Uterus (tissue), 4 donors: ENCODE measurements around the gene SCNN1B. TPM values are rescaled to one million over a fixed set of nuclear protein-coding genes. Genes with fewer than 3 reads are reported as not detected.
"Not testable (repeated sequence)": the region's sequence is repeated elsewhere in the genome, so short reads cannot be mapped to it uniquely, and the experiment has no call there.

Experiments used
- DNase-seq, 2 donors: peaks; one replicate each; pipeline ENCODE4 v3.0.0-alpha.2; 2019 to 2020
- H3K27ac ChIP-seq, 2 donors: fragments of 200-600 bp; sonication (generic); 1 replicate in 1 of 2; 2 replicates in 1 of 2; pipeline ENCODE4 v1.5.1; 2016 to 2018
- H3K27me3 ChIP-seq, 2 donors: fragments of 200-600 bp; sonication (generic); one replicate each; pipeline ENCODE4 v1.5.1; 2018 to 2019; ENCODE audit warnings: control low read depth in 1 of 2
- H3K36me3 ChIP-seq, 2 donors: fragments of 200-600 bp; sonication (generic); one replicate each; pipeline ENCODE4 v1.5.1; 2019; ENCODE audit warnings: control low read depth in 1 of 2
- H3K4me1 ChIP-seq, 2 donors: fragments of 200-600 bp; sonication (generic); one replicate each; pipeline ENCODE4 v1.5.1; 2018 to 2019; ENCODE audit warnings: control low read depth in 1 of 2
- H3K4me3 ChIP-seq, 2 donors: fragments of 200-600 bp; sonication (generic); 1 replicate in 1 of 2; 2 replicates in 1 of 2; pipeline ENCODE4 v1.5.1; 2018 to 2019; ENCODE audit warnings: mild to moderate bottlenecking in 1 of 2
- H3K9me3 ChIP-seq, 2 donors: fragments of 200-600 bp; sonication (generic); one replicate each; pipeline ENCODE4 v1.5.1; 2019; ENCODE audit warnings: control low read depth in 1 of 2
- POLR2A ChIP-seq, 2 donors: fragments of 450-650 bp; IDR thresholded peaks; one replicate each; pipeline ENCODE4 v1.6.1; 2016; ENCODE audit warnings: antibody characterized with exemption in 2 of 2, mild to moderate bottlenecking in 1 of 2, moderate library complexity in 1 of 2
- intact Hi-C: fragments of 100-400 bp; cut with DNase I; formaldehyde crosslinking; loops from one replicate; pipeline ENCODE4 v1.15.1; 2023; ENCODE audit warnings: low total_unique reads
- total RNA-seq, 4 donors: library from RNA; depleted of rRNA in 3 of 4; stranded (reverse); fragments of >200 nt in 3 of 4; gene quantifications; one replicate each; pipeline versions ENCODE4 v1.1.0 to v1.2.4, GENCODE V29; 2014 to 2023
- TF ChIP-seq, protein P1 (sequence below), 4 experiments: fragments of 200-600 bp in 2 of 4; fragments of 450-650 bp in 2 of 4; sonication (generic) in 2 of 4; IDR thresholded peaks; one replicate each; pipeline ENCODE4 v1.5.1; 2016 to 2019; ENCODE audit warnings: antibody characterized with exemption in 4 of 4, mild to moderate bottlenecking in 2 of 4, moderate library complexity in 1 of 4
- donor health status: DM: yes; HTN: yes; CAD: no.

The SCNN1B gene
- total RNA-seq, 4 donors from 2014 or later, result 0.14 to 9.6 (median 1.9) TPM

GRCh38 chr16:23294260-23294659 lies 7.8 kb upstream of the SCNN1B start:
- Histone ChIP-seq H3K4me1 (no peaks in the 10 kb centered on the region), H3K4me3 (no peak overlapping the region), H3K9me3 (no peaks in the 10 kb centered on the region), H3K27ac (no peak overlapping the region), H3K27me3 (no peaks in the 10 kb centered on the region), H3K36me3 (no peaks in the 10 kb centered on the region)
- intact Hi-C loops, result no loop called here
- DNase-seq, result no peak
- TF ChIP-seq, protein P1, sequence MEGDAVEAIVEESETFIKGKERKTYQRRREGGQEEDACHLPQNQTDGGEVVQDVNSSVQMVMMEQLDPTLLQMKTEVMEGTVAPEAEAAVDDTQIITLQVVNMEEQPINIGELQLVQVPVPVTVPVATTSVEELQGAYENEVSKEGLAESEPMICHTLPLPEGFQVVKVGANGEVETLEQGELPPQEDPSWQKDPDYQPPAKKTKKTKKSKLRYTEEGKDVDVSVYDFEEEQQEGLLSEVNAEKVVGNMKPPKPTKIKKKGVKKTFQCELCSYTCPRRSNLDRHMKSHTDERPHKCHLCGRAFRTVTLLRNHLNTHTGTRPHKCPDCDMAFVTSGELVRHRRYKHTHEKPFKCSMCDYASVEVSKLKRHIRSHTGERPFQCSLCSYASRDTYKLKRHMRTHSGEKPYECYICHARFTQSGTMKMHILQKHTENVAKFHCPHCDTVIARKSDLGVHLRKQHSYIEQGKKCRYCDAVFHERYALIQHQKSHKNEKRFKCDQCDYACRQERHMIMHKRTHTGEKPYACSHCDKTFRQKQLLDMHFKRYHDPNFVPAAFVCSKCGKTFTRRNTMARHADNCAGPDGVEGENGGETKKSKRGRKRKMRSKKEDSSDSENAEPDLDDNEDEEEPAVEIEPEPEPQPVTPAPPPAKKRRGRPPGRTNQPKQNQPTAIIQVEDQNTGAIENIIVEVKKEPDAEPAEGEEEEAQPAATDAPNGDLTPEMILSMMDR (IDR thresholded peaks at IDR 0.05), result no peak
- TF ChIP-seq POLR2A (IDR thresholded peaks at IDR 0.05), result no peak

GRCh38 chr16:23296994-23297393 lies 5.1 kb upstream of the SCNN1B start:
- Histone ChIP-seq H3K9me3 (no peaks in the 10 kb centered on the region), H3K36me3 (no peaks in the 10 kb centered on the region), H3K27ac (no peak overlapping the region), H3K4me3 (no peak overlapping the region), H3K27me3 (peaks cover 0 to 12% of the 10 kb centered on the region in 2 donors), H3K4me1 (no peaks in the 10 kb centered on the region)
- intact Hi-C loops, result no loop called here
- TF ChIP-seq, protein P1 (IDR thresholded peaks at IDR 0.05), result no peak
- no peak for TF ChIP-seq POLR2A (IDR thresholded peaks at IDR 0.05)
- no peak for DNase-seq

- TF ChIP-seq, protein P1 (IDR thresholded peaks at IDR 0.05), result no peak
- TF ChIP-seq POLR2A (IDR thresholded peaks at IDR 0.05), result no peak
- intact Hi-C loops, result no loop called here
- no peak for DNase-seq
- peaks cover 0 to 12% of the 10 kb centered on the region in 2 donors for H3K27me3 ChIP-seq
- H3K9me3 ChIP-seq, result no peaks in the 10 kb centered on the region
- no peaks in the 10 kb centered on the region for H3K36me3 ChIP-seq
- H3K4me3 ChIP-seq, result no peak overlapping the region
- no peaks in the 10 kb centered on the region for H3K4me1 ChIP-seq
- no peak overlapping the region for H3K27ac ChIP-seq
Measured at GRCh38 chr16:23298290-23298915, 3.7 kb upstream of the SCNN1B start.

DNA sequence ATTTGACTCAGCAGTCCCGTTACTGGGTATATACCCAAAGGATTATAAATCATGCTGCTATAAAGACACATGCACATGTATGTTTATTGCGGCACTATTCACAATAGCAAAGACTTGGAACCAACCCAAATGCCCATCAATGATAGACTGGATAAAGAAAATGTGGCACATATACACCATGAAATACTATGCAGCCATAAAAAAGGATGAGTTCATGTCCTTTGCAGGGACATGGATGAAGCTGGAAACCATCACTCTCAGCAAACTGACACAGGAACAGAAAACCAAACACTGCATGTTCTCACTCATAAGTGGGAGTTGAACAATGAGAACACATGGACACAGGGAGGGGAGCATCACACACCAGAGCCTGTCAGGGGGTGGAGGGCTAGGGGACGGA lies 2.3 kb upstream of the SCNN1B start:
- H3K27ac ChIP-seq, DNase-seq, H3K9me3 ChIP-seq, H3K4me1 ChIP-seq, intact Hi-C loops, H3K36me3 ChIP-seq, H3K4me3 ChIP-seq: not testable (repeated sequence)
- H3K27me3 ChIP-seq, result peaks cover 0 to 12% of the 10 kb centered on the region in 2 donors

GRCh38 chr16:23301251-23302044 lies 654 bp upstream of the SCNN1B start:
- Histone ChIP-seq H3K27ac (no peak overlapping the region), H3K9me3 (no peaks in the 10 kb centered on the region), H3K4me3 (no peak overlapping the region), H3K36me3 (no peaks in the 10 kb centered on the region), H3K4me1 (no peaks in the 10 kb centered on the region), H3K27me3 (peaks cover 0 to 12% of the 10 kb centered on the region in 2 donors)
- TF ChIP-seq, protein P1 (IDR thresholded peaks at IDR 0.05), result no peak
- no peak for TF ChIP-seq POLR2A (IDR thresholded peaks at IDR 0.05)
- intact Hi-C loops, result no loop called here
- DNase-seq, result no peak
